ENCODE results near the gene THAP8. TPM values are rescaled to one million over a fixed set of nuclear protein-coding genes. Genes with fewer than 3 reads are reported as not detected.

The THAP8 gene
- total RNA-seq, 1 experiment from 2014 or later = 5.4 TPM

DNA sequence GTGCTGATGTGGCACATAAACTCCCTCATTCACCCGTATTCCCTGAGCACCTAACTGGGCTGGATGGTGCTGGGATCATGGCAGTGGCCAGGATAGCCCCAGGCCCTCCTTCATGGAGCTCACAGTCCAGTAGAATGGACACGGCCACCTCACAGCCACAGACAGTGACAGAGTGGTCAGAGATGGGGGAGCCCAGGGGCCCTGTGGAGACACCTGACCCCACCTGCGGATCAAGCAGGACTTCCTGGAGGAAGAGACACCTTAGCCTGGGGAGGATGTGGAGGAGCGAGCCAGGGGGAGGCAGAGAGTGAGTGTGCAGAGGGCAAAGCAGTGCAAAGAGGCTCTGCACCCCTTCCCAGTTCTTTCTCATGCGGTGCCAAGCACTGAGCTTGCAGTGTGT lies 35.8 kb upstream of the THAP8 start:
- no peak overlapping the region for H3K4ac ChIP-seq (ENCODE audit: low read depth, low read length)
- no peak overlapping the region for H3K14ac ChIP-seq (ENCODE audit: insufficient read depth, low read length)
- H3K4me1 Mint-ChIP-seq = no peaks in the 10 kb centered on the region
- H3K4me2 ChIP-seq (ENCODE audit: insufficient read depth, insufficient read length, low read length) = no peak overlapping the region
- DNase-seq = no peak
- H2AFZ ChIP-seq (ENCODE audit: low read length) = no peak overlapping the region
- H3K23ac ChIP-seq (ENCODE audit: insufficient read length, low read depth, low read length) = no peak overlapping the region
- no peaks in the 10 kb centered on the region for H3K9me3 Mint-ChIP-seq
- no peak overlapping the region for H3K56ac ChIP-seq (ENCODE audit: insufficient read length, low read depth, low read length)
- no peak overlapping the region for H3K4me3 Mint-ChIP-seq
- H2BK15ac ChIP-seq (ENCODE audit: low read depth, low read length) = no peak overlapping the region
- H3K36me3 Mint-ChIP-seq (ENCODE audit: insufficient read depth in 1 of 3, low read depth in 3 of 3) = peaks cover 52 to 91% (median 66%) of the 10 kb centered on the region in 3 experiments
- H3K79me2 ChIP-seq (ENCODE audit: insufficient read depth, low read length) = no peaks in the 10 kb centered on the region
- no peaks in the 10 kb centered on the region for H3K27me3 ChIP-seq (ENCODE audit: insufficient read depth, low read length)
- H4K5ac ChIP-seq (ENCODE audit: insufficient read length, low read depth, low read length) = no peak overlapping the region
- no peaks in the 10 kb centered on the region for H3K4me1 ChIP-seq (ENCODE audit: insufficient read depth, low read length)
- H2BK12ac ChIP-seq (ENCODE audit: insufficient read length, low read depth, low read length) = no peak overlapping the region
- no peak overlapping the region for H3T11ph ChIP-seq (ENCODE audit: low read length)
- no peak overlapping the region for H2AK5ac ChIP-seq (ENCODE audit: insufficient read length, low read length)
- WGBS (ENCODE audit: extremely low coverage, insufficient read length, low lambda C conversion rate) = no CpG with 5 or more reads among the region's 5 CpGs
- TF ChIP-seq, protein P1, sequence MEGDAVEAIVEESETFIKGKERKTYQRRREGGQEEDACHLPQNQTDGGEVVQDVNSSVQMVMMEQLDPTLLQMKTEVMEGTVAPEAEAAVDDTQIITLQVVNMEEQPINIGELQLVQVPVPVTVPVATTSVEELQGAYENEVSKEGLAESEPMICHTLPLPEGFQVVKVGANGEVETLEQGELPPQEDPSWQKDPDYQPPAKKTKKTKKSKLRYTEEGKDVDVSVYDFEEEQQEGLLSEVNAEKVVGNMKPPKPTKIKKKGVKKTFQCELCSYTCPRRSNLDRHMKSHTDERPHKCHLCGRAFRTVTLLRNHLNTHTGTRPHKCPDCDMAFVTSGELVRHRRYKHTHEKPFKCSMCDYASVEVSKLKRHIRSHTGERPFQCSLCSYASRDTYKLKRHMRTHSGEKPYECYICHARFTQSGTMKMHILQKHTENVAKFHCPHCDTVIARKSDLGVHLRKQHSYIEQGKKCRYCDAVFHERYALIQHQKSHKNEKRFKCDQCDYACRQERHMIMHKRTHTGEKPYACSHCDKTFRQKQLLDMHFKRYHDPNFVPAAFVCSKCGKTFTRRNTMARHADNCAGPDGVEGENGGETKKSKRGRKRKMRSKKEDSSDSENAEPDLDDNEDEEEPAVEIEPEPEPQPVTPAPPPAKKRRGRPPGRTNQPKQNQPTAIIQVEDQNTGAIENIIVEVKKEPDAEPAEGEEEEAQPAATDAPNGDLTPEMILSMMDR (conservative IDR thresholded peaks at IDR 0.05) = no peak
- no peaks in the 10 kb centered on the region for H3K23me2 ChIP-seq (ENCODE audit: insufficient read length, low read depth, low read length, poor library complexity, severe bottlenecking)
- no peaks in the 10 kb centered on the region for H3K27me3 Mint-ChIP-seq (ENCODE audit: low read depth)
- no peak overlapping the region for H3K18ac ChIP-seq (ENCODE audit: insufficient read length, low read depth, low read length)
- no peak overlapping the region for H3K9ac ChIP-seq (ENCODE audit: extremely low read depth, insufficient read length, low read length)
- no peak overlapping the region for H2BK120ac ChIP-seq (ENCODE audit: low read depth, low read length, poor library complexity, severe bottlenecking)
- H2BK20ac ChIP-seq (ENCODE audit: low read depth, low read length, poor library complexity, severe bottlenecking) = no peak overlapping the region
- H4K91ac ChIP-seq (ENCODE audit: insufficient read length, low read depth, low read length) = no peak overlapping the region
- H4K20me1 ChIP-seq (ENCODE audit: control insufficient read depth, insufficient read depth, insufficient read length) = no peaks in the 10 kb centered on the region
- no peak overlapping the region for H2BK5ac ChIP-seq (ENCODE audit: insufficient read length, low read length)
- peak overlapping the region in 2 of 3 experiments; percentile 6 to 49; a peak in 1 of 7 replicates for H3K27ac Mint-ChIP-seq
- no peaks in the 10 kb centered on the region for H3K79me1 ChIP-seq (ENCODE audit: insufficient read depth, low read depth, low read length, poor library complexity, severe bottlenecking)
- no peak overlapping the region for H4K8ac ChIP-seq (replicated peaks; ENCODE audit: insufficient read length, low read depth, low read length)
- H3K9me3 ChIP-seq (ENCODE audit: control insufficient read depth, low read depth, low read length) = no peaks in the 10 kb centered on the region
- H3K27ac ChIP-seq (ENCODE audit: insufficient read length, low read depth, low read length) = no peak overlapping the region
